ENCODE data around the gene USP9X. TPM values are rescaled to one million over a fixed set of nuclear protein-coding genes. Genes with fewer than 3 reads are reported as not detected.

Gene USP9X
- total RNA-seq, 5 donors from 2014 or later (not counting 1 experiment from before 2014, with no cell fraction given), result 51.7 to 84.2 (median 62.7) TPM

DNA sequence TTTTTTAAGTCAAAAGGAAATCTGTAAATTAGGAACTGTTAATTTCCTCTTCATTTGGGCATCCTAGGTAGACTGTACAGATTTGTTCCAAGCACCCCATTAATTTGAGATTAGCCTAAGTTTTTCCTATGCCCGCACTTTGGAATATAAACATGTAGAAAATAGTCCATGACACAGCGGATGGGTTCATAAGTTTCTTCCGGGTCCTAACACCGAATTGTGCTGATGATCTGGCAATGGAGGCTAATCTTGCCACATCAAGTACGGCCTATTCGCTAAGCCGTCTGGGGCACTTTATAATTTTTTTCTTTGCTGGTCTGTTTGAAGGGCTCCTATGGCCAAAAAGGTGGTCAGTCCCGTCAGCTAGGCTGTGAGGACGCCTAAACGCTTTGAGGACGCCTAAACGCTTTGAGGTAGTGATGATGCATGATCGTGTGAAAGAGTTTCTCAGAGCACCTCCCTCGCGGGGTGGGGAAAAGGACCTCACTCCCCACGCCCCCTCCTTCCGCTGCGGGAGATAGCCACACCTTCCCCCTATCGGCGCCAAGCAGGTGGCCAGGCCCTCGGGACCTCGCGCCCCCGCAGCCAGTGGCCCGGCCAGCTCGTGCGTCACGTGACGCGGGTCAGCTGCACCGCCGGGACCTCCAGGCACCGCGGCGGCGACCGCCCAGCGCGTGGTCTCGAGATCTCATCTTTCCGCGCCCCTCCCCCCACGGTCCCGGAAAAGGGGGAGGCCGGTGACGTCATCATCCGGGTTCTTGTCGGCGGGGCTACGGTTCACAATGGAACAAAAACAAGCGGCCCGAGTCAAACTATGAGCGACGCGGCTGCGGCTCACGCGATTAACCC lies 977 bp upstream of the USP9X start:
- Histone ChIP-seq H3K4me1 (ENCODE audit: control insufficient read depth in 1 of 2, extremely low read depth in 1 of 2, insufficient read depth in 2 of 2, low read length in 2 of 2) (peaks cover 0 to 14% of the 10 kb centered on the region in 2 experiments), H3K27me3 (replicated peaks in 1 of 2; ENCODE audit: control insufficient read depth in 2 of 2, extremely low read depth in 1 of 2, insufficient read depth in 2 of 2, low read length in 1 of 2) (no peaks in the 10 kb centered on the region), H3K4me3 (ENCODE audit: control insufficient read depth in 1 of 2, extremely low read depth in 1 of 2, low read length in 1 of 2) (peak overlapping the region; percentile 88 to 89), H3K27ac (ENCODE audit: low read length) (peak overlapping the region; percentile 99), H3K9me3 (no peaks in the 10 kb centered on the region), H3K36me3 (ENCODE audit: control insufficient read depth in 2 of 2, extremely low read depth in 1 of 2, insufficient read depth in 1 of 2, low read length in 1 of 2) (no peaks in the 10 kb centered on the region)
- DNase-seq (peak; percentile 90 to 100 (median 94)), ATAC-seq (replicated peaks in 1 of 4) (peak; percentile 65 to 70 (median 68))
- Mint-ChIP-seq H3K36me3 (peaks cover 10% of the 10 kb centered on the region), H3K4me3 (peak overlapping the region; percentile 91 to 95 (median 93)), H3K4me1 (peaks cover 21 to 31% (median 24%) of the 10 kb centered on the region in 3 donors), H3K9me3 (no peaks in the 10 kb centered on the region), H3K27me3 (peaks cover 0 to 9% of the 10 kb centered on the region in 2 donors), H3K27ac (peak overlapping the region; percentile 98 to 99)
- WGBS (ENCODE audit: insufficient coverage), result 0% methylated on average over 25 of the region's 58 CpGs
- ChIA-PET POLR2A (interaction anchor here in 1 of 2 donors (0.6 to 1.0 kb wide), 2 partner anchors 29 to 58 kb away, joined by 4 to 6 read pairs; no protein-coding TSS in a partner anchor), CTCF (interaction anchor here in 1 of 2 donors (1.2 to 2.1 kb wide), 3 partner anchors 28 to 207 kb away, joined by 3 to 5 read pairs (median 5); no protein-coding TSS in a partner anchor)

GRCh38 chrX:41085512-41085877 lies 250 bp downstream of the USP9X start:
- peak overlapping the region; percentile 87 to 99 for H3K27ac Mint-ChIP-seq
- peak overlapping the region; percentile 99 for H3K27ac ChIP-seq (ENCODE audit: low read length)
- 0% methylated on average over 5 of the region's 39 CpGs for WGBS (ENCODE audit: insufficient coverage)
- ChIA-PET POLR2A (interaction anchor here in 1 of 2 donors (0.5 to 1.2 kb wide), 6 partner anchors 25 to 364 kb away, joined by 3 to 9 read pairs (median 5); no protein-coding TSS in a partner anchor), CTCF (interaction anchor here (0.5 to 2.1 kb wide), 7 partner anchors 26 to 208 kb away, joined by 3 to 7 read pairs (median 5); no protein-coding TSS in a partner anchor)
- peaks cover 0 to 11% of the 10 kb centered on the region in 2 donors for H3K27me3 Mint-ChIP-seq
- peak overlapping the region; percentile 91 to 95 (median 93) for H3K4me3 Mint-ChIP-seq
- peaks cover 13% of the 10 kb centered on the region for H3K36me3 Mint-ChIP-seq
- H3K27me3 ChIP-seq (replicated peaks in 1 of 2; ENCODE audit: control insufficient read depth in 2 of 2, extremely low read depth in 1 of 2, insufficient read depth in 2 of 2, low read length in 1 of 2), result no peaks in the 10 kb centered on the region
- H3K4me3 ChIP-seq (ENCODE audit: control insufficient read depth in 1 of 2, extremely low read depth in 1 of 2, low read length in 1 of 2), result peak overlapping the region; percentile 69 to 88
- H3K9me3 Mint-ChIP-seq, result no peaks in the 10 kb centered on the region
- no peaks in the 10 kb centered on the region for H3K9me3 ChIP-seq
- H3K4me1 ChIP-seq (ENCODE audit: control insufficient read depth in 1 of 2, extremely low read depth in 1 of 2, insufficient read depth in 2 of 2, low read length in 2 of 2), result peaks cover 5 to 15% of the 10 kb centered on the region in 2 experiments
- DNase-seq (peak; percentile 52 to 86 (median 73)), ATAC-seq (replicated peaks in 1 of 4) (peak; percentile 43 to 49 (median 48))
- H3K4me1 Mint-ChIP-seq, result peaks cover 33 to 42% (median 34%) of the 10 kb centered on the region in 3 donors
- H3K36me3 ChIP-seq (ENCODE audit: control insufficient read depth in 2 of 2, extremely low read depth in 1 of 2, insufficient read depth in 1 of 2, low read length in 1 of 2), result no peaks in the 10 kb centered on the region

DNA sequence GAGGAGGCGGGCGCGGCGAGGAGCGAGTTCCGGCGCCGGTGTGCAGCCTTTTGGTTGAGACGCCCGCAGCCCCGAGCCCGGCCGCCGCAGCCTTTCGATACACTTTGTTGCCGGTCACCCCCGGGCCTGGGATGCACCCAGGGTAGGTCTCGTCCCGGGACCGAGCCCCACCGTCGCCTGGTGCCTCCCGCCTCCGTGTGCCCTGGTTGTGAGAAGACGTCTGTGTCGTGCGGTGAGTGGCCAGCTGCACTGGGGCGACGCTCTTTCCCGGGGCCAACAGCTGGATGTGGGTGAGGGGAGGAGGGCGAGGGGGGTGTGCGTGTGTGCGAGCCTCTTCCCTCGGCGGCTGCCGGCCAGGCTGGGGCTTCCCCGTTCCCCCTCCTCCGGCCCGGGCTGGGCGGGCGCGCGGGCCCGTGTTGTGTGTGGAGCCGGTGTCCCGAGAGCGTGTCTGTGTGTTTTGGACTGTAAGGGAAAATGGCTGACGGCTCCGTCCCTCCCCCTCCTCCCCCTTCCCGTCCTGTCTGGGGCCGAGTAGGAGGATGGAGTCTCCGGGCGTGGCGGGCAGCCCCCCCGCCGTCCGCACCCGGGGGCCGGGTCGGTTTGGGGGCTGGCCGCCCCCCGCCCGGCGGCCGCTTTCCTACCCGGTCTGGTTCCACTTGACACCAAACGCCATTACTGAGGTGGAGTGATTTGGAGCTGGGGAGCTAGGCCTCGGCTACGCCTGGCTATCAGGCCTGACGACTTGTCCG lies 807 bp downstream of the USP9X start:
- Histone ChIP-seq H3K4me1 (ENCODE audit: control insufficient read depth in 1 of 2, extremely low read depth in 1 of 2, insufficient read depth in 2 of 2, low read length in 2 of 2) (peaks cover 5 to 18% of the 10 kb centered on the region in 2 experiments), H3K36me3 (ENCODE audit: control insufficient read depth in 2 of 2, extremely low read depth in 1 of 2, insufficient read depth in 1 of 2, low read length in 1 of 2) (no peaks in the 10 kb centered on the region), H3K27ac (ENCODE audit: low read length) (peak overlapping the region; percentile 99), H3K9me3 (no peaks in the 10 kb centered on the region), H3K4me3 (ENCODE audit: control insufficient read depth in 1 of 2, extremely low read depth in 1 of 2, low read length in 1 of 2) (peak overlapping the region; percentile 69 to 88), H3K27me3 (replicated peaks in 1 of 2; ENCODE audit: control insufficient read depth in 2 of 2, extremely low read depth in 1 of 2, insufficient read depth in 2 of 2, low read length in 1 of 2) (no peaks in the 10 kb centered on the region)
- ChIA-PET POLR2A (interaction anchor here (0.5 to 1.2 kb wide), 9 partner anchors 14 to 368 kb away, joined by 3 to 10 read pairs (median 4); no protein-coding TSS in a partner anchor), CTCF (interaction anchor here (0.8 to 2.1 kb wide), 5 partner anchors 26 to 75 kb away, joined by 4 to 6 read pairs (median 5); no protein-coding TSS in a partner anchor)
- DNase-seq (peak in 32 of 35 experiments; percentile 1 to 54 (median 22)), ATAC-seq (replicated peaks in 1 of 4) (peak in 2 of 4 experiments; percentile 1)
- Mint-ChIP-seq H3K27me3 (peaks cover 0 to 8% of the 10 kb centered on the region in 2 donors), H3K4me1 (peaks cover 39 to 47% (median 39%) of the 10 kb centered on the region in 3 donors), H3K36me3 (peaks cover 13% of the 10 kb centered on the region), H3K9me3 (no peaks in the 10 kb centered on the region), H3K4me3 (peak overlapping the region; percentile 91 to 95 (median 93)), H3K27ac (peak overlapping the region; percentile 87 to 99)
- 0% methylated on average over 20 of the region's 71 CpGs for WGBS (ENCODE audit: insufficient coverage)

DNA sequence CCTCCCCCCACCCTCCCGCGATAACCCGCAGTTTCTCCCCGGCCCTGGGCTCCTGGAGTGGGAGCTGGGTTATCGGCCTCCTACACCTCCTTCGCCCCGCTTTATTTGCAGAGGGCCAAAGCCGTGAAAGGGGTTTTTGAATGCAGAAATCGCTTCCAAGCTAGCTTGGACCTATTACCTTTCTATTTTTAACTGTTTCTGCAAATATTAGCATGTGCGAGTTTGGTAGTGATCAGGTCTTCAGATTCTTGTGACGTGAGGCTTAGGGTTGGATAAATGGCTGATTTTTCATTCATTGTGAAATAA lies 1.3 kb downstream of the USP9X start:
- H3K4me1 Mint-ChIP-seq, result peaks cover 44 to 53% (median 45%) of the 10 kb centered on the region in 3 donors

DNA sequence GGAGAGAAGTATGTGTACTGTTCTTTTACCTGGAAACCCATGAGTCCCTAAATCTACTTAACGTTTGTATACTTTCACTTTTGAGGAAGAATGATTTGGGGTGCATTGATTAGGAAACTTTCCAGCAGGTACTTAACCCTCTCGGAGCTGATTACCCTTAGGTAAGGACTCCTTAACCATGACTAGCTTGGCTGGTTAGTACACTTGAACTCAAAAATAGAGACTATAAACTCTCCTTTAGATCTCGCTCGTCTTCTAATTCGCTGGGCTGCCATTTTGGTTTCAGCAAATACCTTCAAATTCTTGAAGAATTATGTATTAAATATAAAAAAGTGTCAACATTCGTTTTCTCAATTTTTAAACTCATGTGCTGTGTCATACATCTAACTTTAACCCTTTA lies 2.0 kb downstream of the USP9X start:
- H3K4me3 ChIP-seq (ENCODE audit: control insufficient read depth in 1 of 2, extremely low read depth in 1 of 2, low read length in 1 of 2), result peak overlapping the region; percentile 57 to 88
- Mint-ChIP-seq H3K4me3 (peak overlapping the region; percentile 91 to 95 (median 93)), H3K4me1 (peaks cover 51 to 59% (median 51%) of the 10 kb centered on the region in 3 donors), H3K27ac (peak overlapping the region; percentile 82 to 85), H3K27me3 (peaks cover 0 to 3% of the 10 kb centered on the region in 2 donors), H3K9me3 (no peaks in the 10 kb centered on the region), H3K36me3 (peaks cover 13% of the 10 kb centered on the region)
- peak overlapping the region; percentile 99 for H3K27ac ChIP-seq (ENCODE audit: low read length)
- no peak for ATAC-seq (replicated peaks in 1 of 4)
- no peaks in the 10 kb centered on the region for H3K27me3 ChIP-seq (replicated peaks in 1 of 2; ENCODE audit: control insufficient read depth in 2 of 2, extremely low read depth in 1 of 2, insufficient read depth in 2 of 2, low read length in 1 of 2)
- ChIA-PET POLR2A (interaction anchor here in 1 of 2 donors (1.1 kb wide), 1 partner anchor 12 kb away, joined by 3 read pairs; no protein-coding TSS in a partner anchor), CTCF (interaction anchor here in 1 of 2 donors (1.6 kb wide), 1 partner anchor 28 kb away, joined by 6 read pairs; no protein-coding TSS in a partner anchor)
- H3K9me3 ChIP-seq, result no peaks in the 10 kb centered on the region
- H3K36me3 ChIP-seq (ENCODE audit: control insufficient read depth in 2 of 2, extremely low read depth in 1 of 2, insufficient read depth in 1 of 2, low read length in 1 of 2), result no peaks in the 10 kb centered on the region
- 0% methylated on average over 1 of the region's 6 CpGs for WGBS (ENCODE audit: insufficient coverage)
- peaks cover 5 to 18% of the 10 kb centered on the region in 2 experiments for H3K4me1 ChIP-seq (ENCODE audit: control insufficient read depth in 1 of 2, extremely low read depth in 1 of 2, insufficient read depth in 2 of 2, low read length in 2 of 2)
- DNase-seq, result peak in 1 of 35 experiments; percentile 16

More for the DNA sequence above, 1.3 kb downstream of the USP9X start:
- no CpG with 5 or more reads among the region's 11 CpGs for WGBS (ENCODE audit: insufficient coverage)
- peak overlapping the region; percentile 82 to 85 for H3K27ac Mint-ChIP-seq
- peaks cover 5 to 18% of the 10 kb centered on the region in 2 experiments for H3K4me1 ChIP-seq (ENCODE audit: control insufficient read depth in 1 of 2, extremely low read depth in 1 of 2, insufficient read depth in 2 of 2, low read length in 2 of 2)
- CTCF ChIA-PET, result interaction anchor here (1.1 to 1.6 kb wide), 2 partner anchors 28 to 29 kb away, joined by 6 read pairs; no protein-coding TSS in a partner anchor
- no peaks in the 10 kb centered on the region for H3K9me3 Mint-ChIP-seq
- peaks cover 0 to 5% of the 10 kb centered on the region in 2 donors for H3K27me3 Mint-ChIP-seq
- POLR2A ChIA-PET, result interaction anchor here (0.6 to 1.1 kb wide), 5 partner anchors 13 to 369 kb away, joined by 3 to 10 read pairs (median 4); no protein-coding TSS in a partner anchor
- no peaks in the 10 kb centered on the region for H3K27me3 ChIP-seq (replicated peaks in 1 of 2; ENCODE audit: control insufficient read depth in 2 of 2, extremely low read depth in 1 of 2, insufficient read depth in 2 of 2, low read length in 1 of 2)
- peak overlapping the region; percentile 99 for H3K27ac ChIP-seq (ENCODE audit: low read length)
- peak overlapping the region; percentile 91 to 95 (median 93) for H3K4me3 Mint-ChIP-seq
- ATAC-seq (replicated peaks in 1 of 4), result no peak
- H3K4me3 ChIP-seq (ENCODE audit: control insufficient read depth in 1 of 2, extremely low read depth in 1 of 2, low read length in 1 of 2), result peak overlapping the region; percentile 69 to 88
- H3K36me3 ChIP-seq (ENCODE audit: control insufficient read depth in 2 of 2, extremely low read depth in 1 of 2, insufficient read depth in 1 of 2, low read length in 1 of 2), result no peaks in the 10 kb centered on the region
- peaks cover 13% of the 10 kb centered on the region for H3K36me3 Mint-ChIP-seq
- peak in 3 of 35 experiments; percentile 1 to 41 (median 14) for DNase-seq
- no peaks in the 10 kb centered on the region for H3K9me3 ChIP-seq

Data from T-cell (primary cell).